GM13976 (cell line): Measurements from ENCODE around the gene HLA-A.

Experiments
- DNase-seq: peaks from one replicate; pipeline ENCODE4 v3.0.0; 2012; ENCODE audit warnings: low spot score
- in situ Hi-C: fragments of 300-500 bp; cut with MboI; formaldehyde crosslinking; loops from one replicate; pipeline ENCODE4 v1.12.0; 2022; ENCODE audit warnings: low sequenced_read_pairs, mixed read lengths, inconsistent platforms; ENCODE audit not compliant: unreplicated experiment
- TF ChIP-seq, protein P1 (sequence below): IDR thresholded peaks from 2 replicates; pipeline ENCODE4 v1.5.1; 2012; ENCODE audit warnings: borderline replicate concordance, mild to moderate bottlenecking; ENCODE audit not compliant: insufficient read depth; ENCODE audit errors: extremely low read depth, missing control alignments, control extremely low read depth

Gene HLA-A

GRCh38 chr6:29990931-29991330 lies 48.6 kb downstream of the HLA-A start:
- no peak for DNase-seq
- in situ Hi-C loops = loop anchor here (10.0 kb wide), 1 partner anchor 146 kb away; no protein-coding TSS in a partner anchor
- TF ChIP-seq, protein P1, sequence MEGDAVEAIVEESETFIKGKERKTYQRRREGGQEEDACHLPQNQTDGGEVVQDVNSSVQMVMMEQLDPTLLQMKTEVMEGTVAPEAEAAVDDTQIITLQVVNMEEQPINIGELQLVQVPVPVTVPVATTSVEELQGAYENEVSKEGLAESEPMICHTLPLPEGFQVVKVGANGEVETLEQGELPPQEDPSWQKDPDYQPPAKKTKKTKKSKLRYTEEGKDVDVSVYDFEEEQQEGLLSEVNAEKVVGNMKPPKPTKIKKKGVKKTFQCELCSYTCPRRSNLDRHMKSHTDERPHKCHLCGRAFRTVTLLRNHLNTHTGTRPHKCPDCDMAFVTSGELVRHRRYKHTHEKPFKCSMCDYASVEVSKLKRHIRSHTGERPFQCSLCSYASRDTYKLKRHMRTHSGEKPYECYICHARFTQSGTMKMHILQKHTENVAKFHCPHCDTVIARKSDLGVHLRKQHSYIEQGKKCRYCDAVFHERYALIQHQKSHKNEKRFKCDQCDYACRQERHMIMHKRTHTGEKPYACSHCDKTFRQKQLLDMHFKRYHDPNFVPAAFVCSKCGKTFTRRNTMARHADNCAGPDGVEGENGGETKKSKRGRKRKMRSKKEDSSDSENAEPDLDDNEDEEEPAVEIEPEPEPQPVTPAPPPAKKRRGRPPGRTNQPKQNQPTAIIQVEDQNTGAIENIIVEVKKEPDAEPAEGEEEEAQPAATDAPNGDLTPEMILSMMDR = no peak

- in situ Hi-C loops = loop anchor here (10.0 kb wide), 1 partner anchor 148 kb away; no protein-coding TSS in a partner anchor
- TF ChIP-seq, protein P1 = no peak
- no peak for DNase-seq
Observed at GRCh38 chr6:29992807-29993206, 50.5 kb downstream of the HLA-A start.

GRCh38 chr6:29994826-29995225 lies 52.5 kb downstream of the HLA-A start:
- in situ Hi-C loops = loop anchor here (10.0 kb wide), 1 partner anchor 150 kb away; no protein-coding TSS in a partner anchor
- TF ChIP-seq, protein P1 = no peak
- DNase-seq = no peak

GRCh38 chr6:29995340-29995777 lies 53.0 kb downstream of the HLA-A start:
- TF ChIP-seq, protein P1 = no peak
- in situ Hi-C loops = loop anchor here (10.0 kb wide), 1 partner anchor 151 kb away; no protein-coding TSS in a partner anchor
- DNase-seq = no peak
